ENCODE data around the gene PIEZO2.

Gene PIEZO2

GRCh38 chr18:11113046-11113548, 36.3 kb downstream of the PIEZO2 start:
- no peak for DNase-seq (ENCODE audit: low read depth)

DNA sequence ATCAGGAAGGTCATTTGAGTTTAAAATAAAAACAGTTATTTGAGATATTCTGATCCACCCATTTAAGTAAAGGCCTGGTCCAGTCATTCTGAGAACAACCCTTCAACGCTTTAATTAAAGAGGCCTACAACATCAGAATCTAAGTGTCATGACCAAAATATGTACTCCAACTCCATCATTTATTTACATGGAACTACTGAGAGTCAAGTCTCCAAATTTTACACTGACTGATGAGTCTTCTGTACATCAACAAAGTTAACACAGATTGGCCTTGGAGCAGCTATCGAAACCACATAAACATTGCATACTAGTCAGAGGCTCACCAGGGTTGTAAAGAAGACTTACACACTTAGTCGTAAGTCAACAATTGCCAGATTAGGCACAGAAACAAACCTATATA, 37.1 kb downstream of the PIEZO2 start:
- DNase-seq (ENCODE audit: low read depth) = no peak

DNA sequence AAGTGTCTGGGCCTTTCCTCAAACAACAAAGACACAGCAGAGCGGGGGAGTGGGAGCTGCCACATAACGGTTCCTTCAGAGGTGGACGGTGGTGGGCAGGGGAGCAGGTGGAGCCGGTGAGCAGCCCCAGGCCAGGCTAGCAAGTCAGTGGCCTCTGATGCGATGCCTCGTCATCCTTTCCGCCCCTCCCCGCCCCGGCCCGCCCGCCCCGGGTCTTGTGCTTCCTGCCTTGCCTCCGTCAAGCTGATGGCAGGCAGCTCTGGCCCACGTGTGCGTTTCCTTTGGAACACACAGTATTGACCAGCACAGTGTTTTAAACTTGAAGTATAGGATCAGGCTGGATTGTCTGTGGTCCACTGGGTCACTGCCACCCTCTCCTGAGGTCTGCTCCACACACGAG, 38.9 kb downstream of the PIEZO2 start:
- DNase-seq (ENCODE audit: low read depth) = no peak

GRCh38 chr18:11108947-11109346, 40.4 kb downstream of the PIEZO2 start:
- no peak for DNase-seq (ENCODE audit: low read depth)

DNA sequence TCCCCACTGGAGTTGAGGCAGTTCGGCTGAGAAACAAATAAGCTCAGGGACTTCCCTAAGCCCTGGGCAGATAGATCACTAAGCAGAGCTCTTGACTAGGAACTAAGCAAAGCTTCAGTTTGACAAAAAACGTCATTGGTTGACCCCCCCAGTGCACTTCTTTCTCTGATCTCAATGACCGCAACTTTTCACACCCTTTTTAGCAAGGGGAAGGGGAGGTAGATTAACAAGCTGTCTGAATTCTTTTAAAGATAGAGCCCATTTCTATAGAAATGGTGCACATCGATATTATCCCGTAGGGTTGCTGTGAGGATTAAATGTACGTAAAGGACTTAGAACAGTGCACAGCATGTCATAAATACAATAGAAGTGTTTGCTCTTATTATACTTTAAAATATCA, 42.5 kb downstream of the PIEZO2 start:
- no peak for DNase-seq (ENCODE audit: low read depth)

GRCh38 chr18:11105463-11105862, 43.9 kb downstream of the PIEZO2 start:
- DNase-seq (ENCODE audit: low read depth) = no peak

GRCh38 chr18:11104307-11104706, 45.1 kb downstream of the PIEZO2 start:
- no peak for DNase-seq (ENCODE audit: low read depth)

GRCh38 chr18:11096839-11097750, 52.3 kb downstream of the PIEZO2 start:
- no peak for DNase-seq (ENCODE audit: low read depth)

GRCh38 chr18:11096411-11096810, 53.0 kb downstream of the PIEZO2 start:
- DNase-seq (ENCODE audit: low read depth) = no peak

DNA sequence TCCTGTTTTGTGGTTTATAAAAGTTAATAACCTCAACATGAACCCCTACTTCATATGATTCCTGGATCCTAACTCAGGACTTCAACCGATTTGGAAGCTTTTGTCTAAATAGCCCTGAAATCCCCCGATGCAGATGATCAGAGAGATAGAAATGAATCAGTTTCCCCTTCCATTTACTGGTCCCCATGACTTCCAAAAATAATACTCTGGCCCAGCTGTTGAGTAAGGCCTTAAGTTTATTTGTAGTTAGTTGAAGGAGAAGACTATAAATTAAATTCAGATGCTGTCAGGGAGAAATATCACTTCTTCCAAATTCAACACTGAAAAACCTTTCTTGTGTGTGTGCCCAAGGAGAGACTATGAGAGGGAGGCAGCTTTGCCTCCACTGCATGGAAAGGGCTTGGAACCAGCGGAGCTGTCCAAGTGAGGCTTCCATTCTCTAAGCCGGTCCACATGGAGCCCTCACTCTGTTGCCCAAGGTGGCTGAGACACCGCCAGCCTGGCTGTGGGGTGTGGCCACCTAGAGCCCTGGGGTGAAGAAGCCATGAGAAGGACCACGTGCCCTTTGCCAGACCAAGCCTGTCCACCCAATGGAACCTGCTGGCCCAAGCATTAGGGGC, 53.6 kb downstream of the PIEZO2 start:
- DNase-seq (ENCODE audit: low read depth) = no peak

- no peak for DNase-seq (ENCODE audit: low read depth)
These were observed 54.2 kb downstream of the PIEZO2 start for GRCh38 chr18:11095211-11095610.

DNA sequence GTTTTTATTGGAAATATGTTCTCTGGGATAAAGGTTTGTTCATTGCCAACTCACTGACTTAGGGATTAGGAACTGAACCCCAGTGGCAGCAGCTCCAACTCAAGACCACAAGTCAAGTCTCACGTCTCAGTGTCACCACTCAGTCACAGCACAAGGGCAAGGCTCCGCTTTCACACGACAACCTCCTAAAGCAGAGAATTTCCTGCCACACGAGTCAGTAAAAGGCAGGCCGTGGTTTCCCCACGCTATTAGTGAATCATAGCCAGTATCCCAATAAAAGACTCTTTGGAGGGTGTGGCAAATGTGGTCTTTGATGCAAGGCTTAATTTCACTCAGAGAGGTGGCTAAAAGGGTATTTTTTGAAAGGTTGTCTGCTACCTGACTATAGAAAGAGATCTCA, 57.6 kb downstream of the PIEZO2 start:
- DNase-seq (ENCODE audit: low read depth) = no peak

GRCh38 chr18:11089931-11090715, 59.2 kb downstream of the PIEZO2 start:
- DNase-seq (ENCODE audit: low read depth) = no peak

GRCh38 chr18:11081009-11081532, 68.3 kb downstream of the PIEZO2 start:
- no peak for DNase-seq (ENCODE audit: low read depth)

GRCh38 chr18:11078491-11078890, 70.9 kb downstream of the PIEZO2 start:
- no peak for DNase-seq (ENCODE audit: low read depth)

GRCh38 chr18:11077548-11078187, 71.7 kb downstream of the PIEZO2 start:
- no peak for DNase-seq (ENCODE audit: low read depth)

DNA sequence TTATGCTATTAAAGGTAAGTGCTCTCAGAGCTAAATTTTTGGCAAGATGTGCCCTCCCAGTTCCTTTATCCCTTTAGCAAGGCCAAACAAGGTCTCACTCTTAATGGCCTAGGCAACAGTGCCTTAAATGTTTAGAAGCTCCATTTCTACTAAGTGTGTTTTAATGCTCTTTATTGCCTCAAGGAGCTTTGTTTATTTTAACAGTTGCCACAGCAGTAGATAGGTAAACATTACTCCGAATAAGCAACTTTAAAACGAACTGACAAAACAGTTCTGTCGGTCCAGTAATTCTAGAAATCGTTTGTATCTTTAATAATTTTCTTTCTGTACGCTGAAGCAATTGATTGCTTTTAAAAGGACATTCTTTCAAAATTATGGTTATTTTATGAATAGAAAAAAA, 74.5 kb downstream of the PIEZO2 start:
- DNase-seq (ENCODE audit: low read depth) = no peak

- DNase-seq (ENCODE audit: low read depth) = no peak
These were observed 75.4 kb downstream of the PIEZO2 start for GRCh38 chr18:11073971-11074370.

DNA sequence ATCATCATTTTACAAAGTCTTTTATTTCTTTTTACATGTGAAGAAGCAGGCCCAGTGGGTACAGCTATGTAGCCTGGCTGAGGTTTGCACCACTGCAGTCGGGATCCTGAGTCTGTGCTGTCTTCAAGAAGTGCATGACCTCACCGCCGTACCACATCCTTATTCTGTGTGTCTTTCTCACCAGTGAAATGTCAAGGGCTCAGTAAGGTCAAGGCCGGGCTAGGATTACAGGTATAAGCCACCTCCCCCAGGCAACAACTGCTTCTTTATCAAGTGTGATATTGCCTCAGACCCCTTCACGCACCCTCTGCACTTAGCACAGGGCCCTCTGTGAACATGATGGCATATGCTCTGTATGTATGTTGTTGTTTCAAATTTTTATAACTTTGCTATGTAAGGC, 76.7 kb downstream of the PIEZO2 start:
- no peak for DNase-seq (ENCODE audit: low read depth)

- no peak for DNase-seq (ENCODE audit: low read depth)
These were observed 78.1 kb downstream of the PIEZO2 start for GRCh38 chr18:11071300-11071699.

DNA sequence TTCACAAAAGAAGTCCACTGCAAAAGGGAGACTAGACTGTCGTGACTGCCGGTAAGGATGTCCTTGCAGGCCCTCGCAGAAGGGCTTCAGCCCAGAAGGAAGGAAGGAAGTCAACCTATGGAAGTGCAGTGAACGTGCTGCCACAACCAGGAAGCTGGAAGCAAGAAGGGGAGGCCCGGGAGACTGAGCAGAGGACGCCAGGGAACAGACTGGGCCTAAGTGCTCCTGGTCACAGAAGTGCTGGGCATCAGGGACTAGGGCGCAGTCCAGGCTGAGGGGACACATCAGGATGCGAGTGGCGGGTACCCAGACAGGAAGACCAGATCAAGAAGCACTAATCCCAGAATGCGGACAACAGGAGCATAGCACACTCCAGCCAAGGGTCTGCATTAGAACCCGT, 78.8 kb downstream of the PIEZO2 start:
- no peak for DNase-seq (ENCODE audit: low read depth)

- DNase-seq (ENCODE audit: low read depth) = no peak
These were observed 83.3 kb downstream of the PIEZO2 start for GRCh38 chr18:11066038-11066437.
